ENCODE results near the gene DLX4.

The DLX4 gene

DNA sequence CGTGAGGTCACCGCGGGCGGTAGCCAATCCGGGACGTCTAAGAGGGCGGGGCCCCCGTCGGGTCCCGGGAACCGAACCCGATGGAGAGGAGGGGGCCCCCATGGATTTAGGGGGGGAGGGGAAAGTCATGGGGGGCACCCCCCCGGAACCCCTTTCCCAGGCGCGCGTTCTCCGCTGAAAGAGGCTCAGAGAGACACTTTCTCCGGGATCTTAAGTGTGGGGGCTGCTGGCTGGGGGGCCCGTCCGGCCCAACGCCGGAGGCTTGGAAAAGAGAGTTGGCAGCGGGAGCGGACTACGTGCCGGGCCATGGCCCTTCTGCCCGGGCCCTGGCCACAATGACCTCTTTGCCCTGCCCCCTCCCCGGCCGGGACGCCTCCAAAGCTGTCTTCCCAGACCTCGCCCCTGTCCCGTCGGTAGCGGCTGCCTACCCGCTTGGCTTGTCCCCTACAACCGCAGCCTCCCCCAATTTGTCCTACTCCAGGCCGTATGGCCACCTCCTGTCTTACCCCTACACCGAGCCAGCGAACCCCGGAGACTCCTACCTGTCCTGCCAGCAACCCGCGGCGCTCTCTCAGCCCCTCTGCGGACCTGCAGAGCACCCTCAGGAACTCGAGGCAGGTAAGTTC is at the start of gene DLX4:
Gene DLX4 (plus strand): TSS at position 57 of the 626 bp plus-strand sequence. CDS start 279 bp downstream, at position 336.
- DNase-seq (ENCODE audit: low read depth), result no peak

DNA sequence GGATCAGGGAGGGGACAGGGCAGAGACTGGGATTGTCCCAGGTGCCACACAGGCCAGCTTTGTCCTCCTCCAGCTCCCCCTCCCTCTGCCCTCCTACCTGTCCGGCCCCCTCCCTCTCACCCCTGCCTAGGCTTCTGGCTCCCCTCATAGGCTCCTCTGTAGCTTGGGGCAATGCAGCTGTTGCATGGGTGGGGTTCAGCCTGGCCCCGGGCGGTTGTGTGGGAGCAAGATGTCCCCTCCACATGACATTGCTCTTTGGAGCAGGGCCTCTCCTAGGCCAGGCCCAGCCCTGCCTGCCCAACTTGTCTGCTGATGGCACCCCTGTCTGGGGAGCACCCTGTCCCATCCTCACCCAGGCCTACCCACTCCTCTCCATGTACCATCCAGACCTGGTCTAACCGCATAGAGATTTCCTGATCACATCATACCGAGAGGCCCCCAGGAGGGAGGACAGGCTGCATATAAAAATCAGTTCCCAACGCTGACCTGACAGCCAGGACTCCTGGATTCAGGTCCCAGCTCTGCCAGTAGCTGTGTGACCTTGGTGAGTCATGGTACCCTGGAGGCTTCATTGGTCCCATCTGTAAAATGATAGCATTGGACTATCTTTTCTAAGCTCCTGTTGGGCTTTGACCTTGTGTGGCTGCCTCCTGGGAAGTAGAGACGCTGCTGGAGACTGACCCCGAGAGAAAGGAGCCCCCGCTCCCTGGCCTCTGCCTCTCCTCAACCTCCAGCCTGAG is 48.8 kb upstream of the DLX4 start:
- no peak for DNase-seq (ENCODE audit: low read depth)

DNA sequence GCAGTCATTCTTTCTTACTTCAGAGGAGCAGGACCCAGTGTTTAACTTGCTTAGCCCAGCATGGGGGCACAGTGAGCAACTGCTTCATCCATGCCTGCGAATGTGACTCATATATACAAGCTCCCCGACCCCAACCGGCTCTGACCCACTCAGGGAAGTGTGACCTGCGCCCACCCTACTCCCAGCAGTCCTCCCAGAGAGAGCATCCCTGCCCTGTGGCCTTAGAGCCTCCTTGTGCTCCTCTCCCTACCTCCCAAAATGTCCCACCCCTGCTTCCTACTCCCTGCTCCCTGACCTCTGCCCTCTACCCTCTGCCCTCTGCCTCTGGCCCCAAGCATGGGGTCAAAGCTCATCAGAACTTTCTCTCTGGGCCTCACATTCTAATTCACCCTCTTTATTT is 46.9 kb upstream of the DLX4 start:
- DNase-seq (ENCODE audit: low read depth), result no peak

GRCh38 chr17:49924116-49924515 is 44.9 kb upstream of the DLX4 start:
- DNase-seq (ENCODE audit: low read depth), result no peak

- no peak for DNase-seq (ENCODE audit: low read depth)
These were observed 44.4 kb upstream of the DLX4 start for GRCh38 chr17:49924589-49924988.

DNA sequence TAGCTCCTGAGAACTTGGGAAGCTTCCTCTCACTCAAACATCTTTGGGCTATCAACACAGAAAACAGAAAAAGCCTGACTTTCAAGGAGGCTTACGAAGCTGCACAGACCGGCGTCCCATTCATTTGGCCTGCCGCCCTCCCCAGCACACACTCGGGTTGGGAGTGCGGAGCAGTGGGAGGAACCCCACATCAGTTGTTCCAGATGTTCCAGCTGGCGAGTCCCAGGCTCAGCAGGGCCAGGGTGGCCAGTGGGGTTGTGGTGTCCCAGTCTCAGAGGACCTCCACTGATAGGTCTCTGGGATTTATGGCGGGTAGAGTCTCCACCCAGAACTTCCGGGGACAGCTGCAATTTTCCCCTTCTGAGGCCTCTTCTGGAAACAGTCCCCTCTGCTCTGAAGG is 43.1 kb upstream of the DLX4 start:
- DNase-seq (ENCODE audit: low read depth), result no peak

DNA sequence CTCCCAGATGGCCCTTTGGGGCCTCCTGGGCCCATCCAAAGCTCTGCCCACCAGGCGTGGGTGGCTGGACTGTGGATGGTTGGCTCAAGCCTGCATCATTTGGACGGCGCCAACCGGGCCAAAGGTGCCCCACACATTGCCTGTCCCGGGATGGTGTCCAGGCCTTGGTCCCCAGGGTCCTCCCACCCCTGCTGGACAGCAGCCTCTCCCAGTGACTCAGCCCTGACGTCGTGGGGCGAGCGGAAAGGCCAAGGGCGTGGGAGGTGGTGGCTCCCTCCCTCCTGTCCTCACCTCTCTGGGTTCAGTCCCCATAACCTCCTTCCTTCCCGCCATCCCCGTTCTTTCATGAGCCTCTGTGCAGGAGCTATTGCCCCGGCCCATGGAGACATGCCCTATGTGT is 42.1 kb upstream of the DLX4 start:
- no peak for DNase-seq (ENCODE audit: low read depth)

DNA sequence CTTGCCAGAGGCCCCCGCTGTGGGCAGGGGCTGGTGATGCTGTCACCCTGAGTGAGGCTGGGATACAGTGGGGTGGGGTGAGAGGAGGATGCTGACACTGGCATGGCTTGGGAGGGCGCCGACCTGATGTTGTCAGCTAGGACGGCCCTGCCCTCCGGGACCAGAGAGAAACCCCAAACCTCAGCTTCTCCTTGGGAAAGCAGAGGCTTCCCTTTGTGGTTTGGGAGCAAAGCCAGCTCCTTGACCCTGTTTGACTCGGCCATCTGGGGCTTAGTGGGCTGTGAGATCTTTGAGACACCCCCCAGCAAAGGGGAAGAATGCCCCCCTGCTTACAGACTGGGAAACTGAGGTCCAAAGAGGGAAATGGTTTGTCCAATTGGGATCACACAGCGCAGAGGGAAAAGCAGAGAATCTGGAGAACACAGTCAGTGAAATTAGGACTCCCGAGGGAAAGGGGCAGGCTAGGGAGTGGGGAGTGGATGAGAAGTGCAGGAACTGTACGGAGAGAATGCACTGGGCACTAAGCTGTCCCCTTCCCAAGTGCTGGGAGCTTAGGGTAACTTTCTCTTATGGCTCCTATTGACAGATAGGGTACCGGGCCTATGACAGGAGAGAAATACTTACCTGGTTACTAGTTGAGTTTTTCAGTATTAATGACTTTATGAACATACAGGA is 40.7 kb upstream of the DLX4 start:
- DNase-seq (ENCODE audit: low read depth), result no peak

- no peak for DNase-seq (ENCODE audit: low read depth)
These were observed 40.0 kb upstream of the DLX4 start for GRCh38 chr17:49928837-49929475.

DNA sequence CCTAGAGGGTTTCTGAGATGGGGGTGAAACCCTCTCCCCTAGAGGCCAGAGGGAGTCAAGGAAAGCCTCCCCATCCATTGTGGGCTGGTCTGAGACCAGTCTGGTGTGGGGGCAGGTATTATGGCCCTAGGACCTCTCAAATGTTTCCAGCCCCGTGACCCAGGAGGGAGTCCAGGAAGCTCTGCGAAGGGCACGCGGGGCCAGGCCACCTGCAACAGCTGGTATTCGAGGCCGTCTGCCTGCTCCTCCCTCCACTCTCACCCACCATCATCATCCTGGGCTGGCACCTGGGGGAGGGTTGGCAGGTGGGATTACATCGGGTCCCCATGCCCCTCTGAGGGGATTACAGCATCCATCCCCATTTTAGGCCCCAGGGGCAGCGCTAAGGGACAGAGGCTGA is 38.1 kb upstream of the DLX4 start:
- no peak for DNase-seq (ENCODE audit: low read depth)

DNA sequence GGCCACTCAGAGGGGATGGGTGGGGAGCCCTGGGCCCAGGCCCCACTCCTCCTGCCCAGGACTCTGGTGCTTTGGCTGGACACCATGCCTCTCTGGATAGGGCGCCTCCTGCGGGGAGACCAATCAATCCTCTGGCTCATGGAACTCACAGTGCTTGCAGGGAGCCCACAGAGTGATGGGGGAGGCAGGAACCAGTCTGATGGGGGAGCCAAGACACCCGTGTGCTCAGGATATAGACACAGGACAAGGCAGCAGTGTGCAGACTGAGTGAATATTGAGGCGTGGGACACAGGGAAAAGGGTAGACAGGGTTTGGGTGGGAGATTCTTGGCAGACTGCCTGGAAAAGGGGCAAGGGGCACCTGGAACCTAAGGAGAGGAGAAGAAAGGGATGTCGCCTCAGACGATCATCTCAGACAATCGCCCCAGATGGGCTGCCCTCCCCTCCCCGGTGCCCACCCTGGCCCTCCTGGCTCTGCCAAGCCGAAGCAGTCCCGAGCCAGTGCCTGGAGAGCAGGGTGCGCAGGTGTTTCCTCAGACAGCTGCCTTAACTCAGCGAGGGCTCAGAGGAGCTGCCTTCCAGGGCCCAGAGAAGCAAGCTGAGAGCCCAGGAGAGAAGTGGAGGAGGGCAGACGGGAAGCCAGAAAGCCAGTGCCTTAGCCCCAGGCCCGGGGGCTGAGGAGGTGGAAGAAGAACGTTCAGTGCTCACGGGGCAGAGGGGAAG is 37.4 kb upstream of the DLX4 start:
- DNase-seq (ENCODE audit: low read depth), result no peak

DNA sequence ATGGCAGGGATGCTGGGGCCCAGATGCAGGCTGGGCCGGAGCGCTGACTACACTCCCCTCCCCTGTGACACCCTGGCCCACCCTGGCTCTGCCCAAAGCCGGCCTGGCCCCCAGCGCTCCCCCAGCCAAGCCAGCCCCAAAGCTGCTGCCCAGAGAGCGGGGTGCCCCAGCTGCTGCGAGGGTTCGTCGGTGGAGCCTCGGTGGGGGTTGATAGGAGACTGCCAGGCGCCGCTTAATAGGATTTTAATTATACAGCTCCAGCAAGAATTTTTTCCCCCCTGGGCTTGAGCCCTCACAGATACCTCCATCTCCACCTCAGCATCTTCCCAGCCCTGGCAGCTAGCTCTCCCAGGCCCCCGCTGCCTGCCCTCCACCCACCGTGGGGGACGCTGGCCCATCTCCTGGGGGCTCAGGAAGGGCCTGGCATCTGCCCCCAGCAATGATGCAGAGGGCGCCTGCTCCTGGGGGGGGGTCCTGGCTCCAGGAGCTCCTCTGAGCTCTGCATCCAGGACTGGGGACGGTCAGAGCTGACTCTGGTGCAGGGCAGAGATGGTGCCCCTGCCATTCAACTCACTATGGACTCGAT is 36.8 kb upstream of the DLX4 start:
- DNase-seq (ENCODE audit: low read depth), result no peak

GRCh38 chr17:49932901-49933300 is 36.1 kb upstream of the DLX4 start:
- DNase-seq (ENCODE audit: low read depth), result no peak

- DNase-seq (ENCODE audit: low read depth), result no peak
These were observed 33.3 kb upstream of the DLX4 start for GRCh38 chr17:49935526-49936210.

GRCh38 chr17:49936386-49936785 is 32.6 kb upstream of the DLX4 start:
- DNase-seq (ENCODE audit: low read depth), result no peak

- DNase-seq (ENCODE audit: low read depth), result no peak
These were observed 29.7 kb upstream of the DLX4 start for GRCh38 chr17:49939318-49939717.

- no peak for DNase-seq (ENCODE audit: low read depth)
These were observed 27.6 kb upstream of the DLX4 start for GRCh38 chr17:49941427-49941826.

- no peak for DNase-seq (ENCODE audit: low read depth)
These were observed 26.0 kb upstream of the DLX4 start for GRCh38 chr17:49942947-49943346.

DNA sequence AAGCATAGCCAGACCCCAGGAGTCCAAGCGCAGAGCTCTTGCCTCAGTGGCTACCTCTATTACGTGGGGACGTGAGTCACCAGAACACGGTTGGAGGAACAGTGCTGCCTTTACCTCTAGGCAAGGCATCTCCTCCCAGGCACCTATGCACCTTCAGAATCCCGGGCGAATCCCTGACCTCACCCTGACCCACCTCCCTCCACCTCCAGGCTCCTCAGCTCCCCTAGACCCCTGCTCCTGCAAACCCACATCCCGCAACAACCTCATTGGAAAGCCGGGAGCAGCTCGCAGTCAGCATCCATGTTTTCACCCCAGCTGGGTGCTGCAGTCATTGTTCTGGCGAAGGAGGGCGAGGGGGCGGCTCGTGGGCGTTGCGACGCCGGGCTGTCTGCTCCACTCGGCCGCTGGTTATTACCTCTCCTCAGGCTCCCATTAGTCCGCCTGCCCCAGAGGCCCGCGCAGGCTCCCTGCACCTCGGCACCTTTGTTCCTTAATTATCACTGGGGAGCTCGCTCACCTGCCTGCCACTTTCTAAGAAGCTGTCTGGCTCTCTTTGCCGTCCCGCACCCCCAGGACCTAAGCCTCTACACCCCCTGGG is 24.6 kb upstream of the DLX4 start:
- no peak for DNase-seq (ENCODE audit: low read depth)

DNA sequence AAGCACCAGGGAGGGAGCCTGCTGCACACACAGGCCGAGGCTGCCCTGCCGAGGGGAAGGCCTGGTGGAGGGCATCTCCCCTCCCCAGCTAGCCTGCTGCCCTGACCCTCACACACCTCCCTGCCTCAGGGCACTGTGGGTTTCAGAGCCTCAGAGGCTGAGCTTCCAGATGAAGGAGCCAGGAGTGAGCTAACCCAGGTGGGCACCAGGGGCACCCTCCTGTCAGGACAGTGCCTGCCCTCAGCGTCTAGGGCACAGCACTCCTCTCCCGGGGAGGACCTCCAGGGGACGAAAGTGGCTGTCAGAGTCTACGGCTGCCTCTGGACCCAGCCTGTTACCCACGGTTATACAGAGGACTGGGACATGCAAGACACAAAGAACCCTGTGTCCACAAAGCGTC is 22.8 kb upstream of the DLX4 start:
- DNase-seq (ENCODE audit: low read depth), result no peak

All from stimulated activated CD4-positive, alpha-beta T cell treated with anti-CD3 and anti-CD28 coated beads, Interleukin-2, amount 100 ng/mL, for 4 hours (primary cell).